ENCODE measurements around the gene EEF2. TPM values are rescaled to one million over a fixed set of nuclear protein-coding genes. Genes with fewer than 3 reads are reported as not detected.
A peak's percentile ranks its signal among the peaks of the same experiment; 100 is the strongest.

EEF2 gene
- total and polyA plus RNA-seq, 4 donors: 244 to 1,090 (median 818) TPM

DNA sequence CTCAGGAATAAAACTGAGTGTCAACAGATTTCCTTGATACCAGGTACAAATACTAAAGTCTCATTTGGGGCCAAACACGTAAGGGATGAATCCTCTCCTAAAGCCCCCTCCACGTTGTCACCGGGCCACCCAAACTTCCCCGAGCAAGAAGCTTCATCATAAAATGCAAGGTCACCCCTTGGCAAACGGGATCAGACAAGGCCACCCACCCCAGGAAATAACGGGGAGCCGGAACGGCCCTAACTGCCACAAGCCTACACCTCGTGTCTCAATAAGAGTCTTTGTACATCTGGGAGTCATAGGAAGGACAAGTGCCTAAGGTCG, 717 bp downstream of the EEF2 start:
- WGBS: under 1% methylated on average over 10 of the region's 10 CpGs
- Histone ChIP-seq H3K36me3 (ENCODE audit: control insufficient read depth in 4 of 4, insufficient read depth in 3 of 4, low read depth in 1 of 4, low read length in 3 of 4) (peaks cover 30 to 43% (median 40%) of the 10 kb centered on the region in 4 donors), H3K4me1 (ENCODE audit: control insufficient read depth in 4 of 4, insufficient read depth in 4 of 4, low read length in 3 of 4) (peaks cover 0 to 38% (median 31%) of the 10 kb centered on the region in 4 donors)

GRCh38 chr19:3983936-3984583, 1.2 kb downstream of the EEF2 start:
- H3K9ac ChIP-seq (ENCODE audit: low read depth in 1 of 2, low read length in 2 of 2): peak overlapping the region; percentile 84 to 99
- peak; percentile 85 for TF ChIP-seq YY1 (IDR thresholded peaks at IDR 0.05)
- no peak for TF ChIP-seq EGR1 (IDR thresholded peaks at IDR 0.05; ENCODE audit: low read depth in 2 of 2)
- no peak for TF ChIP-seq NR2F2 (IDR thresholded peaks at IDR 0.05)
- TF ChIP-seq REST (IDR thresholded peaks at IDR 0.05): peak; percentile 59
- TF ChIP-seq GABPA (IDR thresholded peaks at IDR 0.05 in 1 of 2, conservative IDR thresholded peaks at IDR 0.05 in 1 of 2): peak in 1 of 2 donors; percentile 76
- no peak for TF ChIP-seq FOXA1 (IDR thresholded peaks at IDR 0.05)
- peak; percentile 85 to 92 for TF ChIP-seq HNF4A (conservative IDR thresholded peaks at IDR 0.05)
- peak in 1 of 2 donors; percentile 21 for TF ChIP-seq JUND (IDR thresholded peaks at IDR 0.05)
- TF ChIP-seq RAD21 (IDR thresholded peaks at IDR 0.05): no peak
- TF ChIP-seq, protein P1, sequence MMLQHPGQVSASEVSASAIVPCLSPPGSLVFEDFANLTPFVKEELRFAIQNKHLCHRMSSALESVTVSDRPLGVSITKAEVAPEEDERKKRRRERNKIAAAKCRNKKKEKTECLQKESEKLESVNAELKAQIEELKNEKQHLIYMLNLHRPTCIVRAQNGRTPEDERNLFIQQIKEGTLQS (IDR thresholded peaks at IDR 0.05): peak; percentile 98
- TF ChIP-seq SP1 (IDR thresholded peaks at IDR 0.05): peak; percentile 82
- TF ChIP-seq, protein P2, sequence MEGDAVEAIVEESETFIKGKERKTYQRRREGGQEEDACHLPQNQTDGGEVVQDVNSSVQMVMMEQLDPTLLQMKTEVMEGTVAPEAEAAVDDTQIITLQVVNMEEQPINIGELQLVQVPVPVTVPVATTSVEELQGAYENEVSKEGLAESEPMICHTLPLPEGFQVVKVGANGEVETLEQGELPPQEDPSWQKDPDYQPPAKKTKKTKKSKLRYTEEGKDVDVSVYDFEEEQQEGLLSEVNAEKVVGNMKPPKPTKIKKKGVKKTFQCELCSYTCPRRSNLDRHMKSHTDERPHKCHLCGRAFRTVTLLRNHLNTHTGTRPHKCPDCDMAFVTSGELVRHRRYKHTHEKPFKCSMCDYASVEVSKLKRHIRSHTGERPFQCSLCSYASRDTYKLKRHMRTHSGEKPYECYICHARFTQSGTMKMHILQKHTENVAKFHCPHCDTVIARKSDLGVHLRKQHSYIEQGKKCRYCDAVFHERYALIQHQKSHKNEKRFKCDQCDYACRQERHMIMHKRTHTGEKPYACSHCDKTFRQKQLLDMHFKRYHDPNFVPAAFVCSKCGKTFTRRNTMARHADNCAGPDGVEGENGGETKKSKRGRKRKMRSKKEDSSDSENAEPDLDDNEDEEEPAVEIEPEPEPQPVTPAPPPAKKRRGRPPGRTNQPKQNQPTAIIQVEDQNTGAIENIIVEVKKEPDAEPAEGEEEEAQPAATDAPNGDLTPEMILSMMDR (IDR thresholded peaks at IDR 0.05; ENCODE audit: low read depth, low read length, missing input control): no peak
- peak; percentile 89 for TF ChIP-seq RXRA (IDR thresholded peaks at IDR 0.05)
- no peak for TF ChIP-seq FOXA2 (IDR thresholded peaks at IDR 0.05)
- no peaks in the 10 kb centered on the region for H3K27me3 ChIP-seq (ENCODE audit: control insufficient read depth in 4 of 4, insufficient read depth in 4 of 4, low read length in 3 of 4)
- peaks cover 35 to 48% (median 45%) of the 10 kb centered on the region in 4 donors for H3K36me3 ChIP-seq (ENCODE audit: control insufficient read depth in 4 of 4, insufficient read depth in 3 of 4, low read depth in 1 of 4, low read length in 3 of 4)
- peak overlapping the region; percentile 91 to 97 for H3K27ac ChIP-seq (ENCODE audit: low read depth in 1 of 2, low read length in 2 of 2)
- H3K4me3 ChIP-seq (ENCODE audit: low read depth in 1 of 3, low read length in 3 of 3): peak overlapping the region; percentile 74 to 99 (median 98)
- DNase-seq (ENCODE audit: low spot score): peak; percentile 34
- 8% methylated on average over 30 of the region's 30 CpGs for WGBS
- H3K9me3 ChIP-seq (ENCODE audit: control insufficient read depth in 4 of 4, low read length in 3 of 4): no peaks in the 10 kb centered on the region
- peaks cover 0 to 38% (median 31%) of the 10 kb centered on the region in 4 donors for H3K4me1 ChIP-seq (ENCODE audit: control insufficient read depth in 4 of 4, insufficient read depth in 4 of 4, low read length in 3 of 4)

More for the DNA sequence above, 717 bp downstream of the EEF2 start:
- no peak for TF ChIP-seq RXRA (IDR thresholded peaks at IDR 0.05)
- TF ChIP-seq HNF4G (IDR thresholded peaks at IDR 0.05): no peak
- TF ChIP-seq, protein P3, sequence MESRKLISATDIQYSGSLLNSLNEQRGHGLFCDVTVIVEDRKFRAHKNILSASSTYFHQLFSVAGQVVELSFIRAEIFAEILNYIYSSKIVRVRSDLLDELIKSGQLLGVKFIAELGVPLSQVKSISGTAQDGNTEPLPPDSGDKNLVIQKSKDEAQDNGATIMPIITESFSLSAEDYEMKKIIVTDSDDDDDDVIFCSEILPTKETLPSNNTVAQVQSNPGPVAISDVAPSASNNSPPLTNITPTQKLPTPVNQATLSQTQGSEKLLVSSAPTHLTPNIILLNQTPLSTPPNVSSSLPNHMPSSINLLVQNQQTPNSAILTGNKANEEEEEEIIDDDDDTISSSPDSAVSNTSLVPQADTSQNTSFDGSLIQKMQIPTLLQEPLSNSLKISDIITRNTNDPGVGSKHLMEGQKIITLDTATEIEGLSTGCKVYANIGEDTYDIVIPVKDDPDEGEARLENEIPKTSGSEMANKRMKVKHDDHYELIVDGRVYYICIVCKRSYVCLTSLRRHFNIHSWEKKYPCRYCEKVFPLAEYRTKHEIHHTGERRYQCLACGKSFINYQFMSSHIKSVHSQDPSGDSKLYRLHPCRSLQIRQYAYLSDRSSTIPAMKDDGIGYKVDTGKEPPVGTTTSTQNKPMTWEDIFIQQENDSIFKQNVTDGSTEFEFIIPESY (IDR thresholded peaks at IDR 0.05): no peak
- no peak for TF ChIP-seq FOXA2 (IDR thresholded peaks at IDR 0.05)
- no peak for TF ChIP-seq RAD21 (IDR thresholded peaks at IDR 0.05)
- TF ChIP-seq YY1 (IDR thresholded peaks at IDR 0.05): no peak
- TF ChIP-seq, protein P2 (IDR thresholded peaks at IDR 0.05; ENCODE audit: low read depth, low read length, missing input control): no peak
- Histone ChIP-seq H3K4me3 (ENCODE audit: low read depth in 1 of 3, low read length in 3 of 3) (peak overlapping the region; percentile 74 to 99 (median 98)), H3K9ac (ENCODE audit: low read depth in 1 of 2, low read length in 2 of 2) (peak overlapping the region; percentile 84 to 99), H3K9me3 (ENCODE audit: control insufficient read depth in 4 of 4, low read length in 3 of 4) (no peaks in the 10 kb centered on the region), H3K27ac (ENCODE audit: low read depth in 1 of 2, low read length in 2 of 2) (peak overlapping the region; percentile 91 to 97), H3K27me3 (ENCODE audit: control insufficient read depth in 4 of 4, insufficient read depth in 4 of 4, low read length in 3 of 4) (no peaks in the 10 kb centered on the region)
- DNase-seq (ENCODE audit: low spot score): peak; percentile 36
